RWPE2 (cell line): ENCODE data around the gene SOX6.

Experiments used
- ATAC-seq: fragments of 200-7000 bp; cut with Tn5 transposase; 3 replicates; pipeline ENCODE4 v1.9.1; 2021; ENCODE audit warnings: low read depth
- DNase-seq: peaks from one replicate; pipeline ENCODE4 v3.0.0-alpha.2; 2020; ENCODE audit warnings: low spot score
- H3K27ac ChIP-seq: fragments of 450-650 bp; 2 replicates; pipeline ENCODE4 v1.5.1; 2017; ENCODE audit warnings: mild to moderate bottlenecking; ENCODE audit not compliant: poor library complexity, severe bottlenecking
- H3K27me3 ChIP-seq: fragments of 250-450 bp; sonication (Bioruptor Pico); 2 replicates; pipeline ENCODE4 v1.5.1; 2021; ENCODE audit warnings: mild to moderate bottlenecking, moderate library complexity; ENCODE audit not compliant: insufficient read depth, poor library complexity, severe bottlenecking
- H3K36me3 ChIP-seq: fragments of 250-450 bp; sonication (Bioruptor Pico); 2 replicates; pipeline ENCODE4 v1.5.1; 2020; ENCODE audit warnings: low read depth, mild to moderate bottlenecking, moderate library complexity
- H3K4me1 ChIP-seq: fragments of 250-450 bp; sonication (Bioruptor Pico); 2 replicates; pipeline ENCODE4 v1.5.1; 2021; ENCODE audit warnings: mild to moderate bottlenecking, moderate library complexity; ENCODE audit not compliant: insufficient read depth, poor library complexity, severe bottlenecking
- H3K4me3 ChIP-seq: fragments of 250-450 bp; sonication (Bioruptor Pico); 2 replicates; pipeline ENCODE4 v1.5.1; 2021; ENCODE audit warnings: mild to moderate bottlenecking, moderate library complexity; ENCODE audit not compliant: severe bottlenecking
- H3K9me3 ChIP-seq: fragments of 250-450 bp; sonication (Bioruptor Pico); 2 replicates; pipeline ENCODE4 v1.5.1; 2021; ENCODE audit warnings: mild to moderate bottlenecking, moderate library complexity; ENCODE audit not compliant: severe bottlenecking
- TF ChIP-seq, protein P1 (sequence below): fragments of 450-650 bp; IDR thresholded peaks from one replicate; pipeline ENCODE4 v1.5.1; 2017; ENCODE audit warnings: mild to moderate bottlenecking, moderate library complexity; ENCODE audit not compliant: poor library complexity, severe bottlenecking

SOX6 gene

DNA sequence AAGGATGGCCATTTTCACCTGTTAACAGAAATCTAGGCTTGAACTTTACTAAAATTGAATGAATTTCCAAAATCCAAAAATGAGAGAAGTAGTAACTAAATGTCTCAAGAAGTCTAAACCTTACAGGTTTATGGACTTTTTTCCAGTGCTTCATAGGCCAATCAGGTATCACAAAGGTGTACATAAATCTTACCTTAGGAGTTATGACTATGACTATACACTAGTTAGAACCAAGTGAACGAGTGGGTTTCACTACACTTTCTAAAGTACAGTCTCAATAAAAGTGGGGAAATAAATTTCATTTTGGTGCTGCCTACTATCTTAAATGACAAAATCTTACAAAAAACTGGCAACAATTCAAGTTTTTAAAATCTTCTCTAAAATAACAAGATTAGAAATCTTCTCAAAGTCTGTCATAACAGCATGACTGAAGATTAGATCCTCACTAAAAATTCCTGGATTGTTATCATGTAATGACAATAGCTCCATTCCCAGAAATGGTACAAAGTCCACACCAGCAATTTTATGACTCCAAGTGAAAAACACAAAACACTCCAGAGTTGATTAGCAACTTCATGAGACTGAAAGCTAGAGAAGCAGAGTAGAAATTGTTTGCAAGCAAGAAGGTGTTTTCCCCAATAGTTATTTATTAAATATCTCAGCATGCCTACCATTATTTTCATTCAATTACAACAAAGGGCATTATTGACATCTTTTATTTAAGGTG, 20.9 kb downstream of the SOX6 start:
- Histone ChIP-seq H3K4me1 (no peaks in the 10 kb centered on the region), H3K36me3 (no peaks in the 10 kb centered on the region), H3K9me3 (no peaks in the 10 kb centered on the region), H3K27ac (no peak overlapping the region), H3K4me3 (no peak overlapping the region), H3K27me3 (no peaks in the 10 kb centered on the region)
- TF ChIP-seq, protein P1, sequence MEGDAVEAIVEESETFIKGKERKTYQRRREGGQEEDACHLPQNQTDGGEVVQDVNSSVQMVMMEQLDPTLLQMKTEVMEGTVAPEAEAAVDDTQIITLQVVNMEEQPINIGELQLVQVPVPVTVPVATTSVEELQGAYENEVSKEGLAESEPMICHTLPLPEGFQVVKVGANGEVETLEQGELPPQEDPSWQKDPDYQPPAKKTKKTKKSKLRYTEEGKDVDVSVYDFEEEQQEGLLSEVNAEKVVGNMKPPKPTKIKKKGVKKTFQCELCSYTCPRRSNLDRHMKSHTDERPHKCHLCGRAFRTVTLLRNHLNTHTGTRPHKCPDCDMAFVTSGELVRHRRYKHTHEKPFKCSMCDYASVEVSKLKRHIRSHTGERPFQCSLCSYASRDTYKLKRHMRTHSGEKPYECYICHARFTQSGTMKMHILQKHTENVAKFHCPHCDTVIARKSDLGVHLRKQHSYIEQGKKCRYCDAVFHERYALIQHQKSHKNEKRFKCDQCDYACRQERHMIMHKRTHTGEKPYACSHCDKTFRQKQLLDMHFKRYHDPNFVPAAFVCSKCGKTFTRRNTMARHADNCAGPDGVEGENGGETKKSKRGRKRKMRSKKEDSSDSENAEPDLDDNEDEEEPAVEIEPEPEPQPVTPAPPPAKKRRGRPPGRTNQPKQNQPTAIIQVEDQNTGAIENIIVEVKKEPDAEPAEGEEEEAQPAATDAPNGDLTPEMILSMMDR: no peak
- ATAC-seq (no peak), DNase-seq (no peak)

DNA sequence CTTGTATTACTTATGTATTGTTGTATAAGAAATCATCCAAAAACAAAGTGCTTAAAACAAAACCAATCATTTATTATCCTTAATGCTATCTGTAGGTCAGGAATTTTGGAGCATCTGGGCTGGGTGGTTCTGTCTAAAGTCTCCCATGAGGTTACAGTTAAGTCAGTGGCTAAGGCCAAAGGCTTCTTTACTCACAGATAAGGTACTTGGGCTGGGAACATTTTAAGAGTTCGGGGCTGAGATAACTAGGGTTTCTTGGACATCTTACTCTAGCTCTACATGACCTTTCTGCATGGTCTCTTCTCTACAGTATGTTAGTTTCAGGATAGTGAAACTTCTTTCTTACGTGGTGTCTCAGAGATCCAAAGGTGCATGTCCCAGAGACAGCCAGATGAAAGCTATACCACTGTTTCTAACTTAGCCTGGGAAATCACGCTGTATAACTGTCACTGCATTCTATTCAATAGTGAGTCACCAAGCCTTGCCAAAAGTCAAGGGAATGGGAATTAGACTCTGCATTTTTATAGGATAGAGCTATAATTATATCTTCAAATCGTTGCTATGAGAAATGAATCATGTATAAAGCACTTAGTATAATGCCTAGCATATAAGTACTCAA, 29.6 kb downstream of the SOX6 start:
- H3K36me3 ChIP-seq: no peaks in the 10 kb centered on the region
- no peak for ATAC-seq
- H3K27me3 ChIP-seq: no peaks in the 10 kb centered on the region
- no peaks in the 10 kb centered on the region for H3K9me3 ChIP-seq
- TF ChIP-seq, protein P1: no peak
- H3K27ac ChIP-seq: no peak overlapping the region
- no peak for DNase-seq
- H3K4me1 ChIP-seq: no peaks in the 10 kb centered on the region
- H3K4me3 ChIP-seq: no peak overlapping the region

DNA sequence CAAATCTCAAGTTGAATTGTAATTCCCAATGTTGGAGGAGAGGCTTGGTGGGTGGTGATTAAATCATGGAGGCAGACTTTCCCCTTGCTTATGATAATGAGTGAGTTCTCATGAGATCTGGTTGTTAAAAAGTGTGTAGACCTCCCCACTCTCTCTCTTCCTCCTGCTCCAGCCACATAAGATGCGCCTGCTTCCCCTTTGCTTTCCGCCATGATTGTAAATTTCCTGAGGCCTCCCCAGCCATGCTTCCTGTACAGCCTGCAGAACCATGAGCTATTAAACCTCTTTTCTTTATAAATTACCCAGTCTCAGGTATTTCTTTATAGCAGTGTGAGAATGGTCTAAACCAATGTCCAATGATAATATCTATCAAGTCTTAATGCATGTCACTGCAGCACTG, 34.2 kb downstream of the SOX6 start:
- no peaks in the 10 kb centered on the region for H3K4me1 ChIP-seq
- H3K9me3 ChIP-seq: no peaks in the 10 kb centered on the region
- no peak overlapping the region for H3K27ac ChIP-seq
- no peaks in the 10 kb centered on the region for H3K27me3 ChIP-seq
- DNase-seq: no peak
- no peak for ATAC-seq
- H3K4me3 ChIP-seq: no peak overlapping the region
- TF ChIP-seq, protein P1: no peak
- H3K36me3 ChIP-seq: no peaks in the 10 kb centered on the region

DNA sequence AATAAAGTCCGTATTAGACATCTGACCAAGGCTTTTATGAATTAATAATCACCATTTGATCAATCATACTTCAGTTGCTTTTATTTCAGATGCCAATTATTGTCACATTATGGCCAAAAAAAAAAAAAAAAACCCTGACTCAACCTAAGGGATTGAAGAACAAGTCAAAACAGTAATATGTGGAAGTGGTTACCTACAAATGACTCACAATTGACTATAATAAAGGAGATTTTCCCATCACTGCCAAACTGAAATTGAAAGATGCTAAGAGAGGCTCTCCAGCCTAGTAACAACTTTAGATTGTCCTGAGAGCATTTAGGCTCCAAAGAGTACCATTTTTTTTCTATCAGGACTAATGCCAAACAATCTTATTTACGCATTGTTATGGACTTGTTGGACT, 35.2 kb downstream of the SOX6 start:
- Histone ChIP-seq H3K4me1 (no peaks in the 10 kb centered on the region), H3K27ac (no peak overlapping the region), H3K27me3 (no peaks in the 10 kb centered on the region), H3K36me3 (no peaks in the 10 kb centered on the region), H3K4me3 (no peak overlapping the region), H3K9me3 (no peaks in the 10 kb centered on the region)
- ATAC-seq (peak; percentile 53; the same call in 2 of the 3 replicates), DNase-seq (no peak)
- TF ChIP-seq, protein P1: no peak

DNA sequence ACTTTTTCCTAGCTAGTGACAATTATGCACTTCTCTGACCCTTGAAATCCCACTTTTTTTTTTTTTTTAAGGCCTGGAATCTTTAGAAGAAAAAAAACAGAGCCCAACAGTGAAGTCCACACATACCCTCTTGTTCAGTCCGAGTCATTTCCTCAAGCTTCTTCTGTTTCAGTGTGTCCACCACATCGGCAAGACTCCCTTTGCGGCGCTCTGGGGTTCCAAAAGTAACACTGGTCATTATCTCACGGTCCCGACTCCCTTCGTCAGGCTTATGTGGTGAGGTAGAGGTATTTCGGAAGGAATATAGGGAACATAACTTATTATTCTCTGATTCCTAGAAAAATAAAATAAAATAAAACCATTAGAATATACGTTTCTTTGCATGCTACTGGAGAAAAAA, 38.0 kb downstream of the SOX6 start:
- no peaks in the 10 kb centered on the region for H3K9me3 ChIP-seq
- no peak for DNase-seq

More for the DNA sequence above, 38.0 kb downstream of the SOX6 start:
- Histone ChIP-seq H3K27me3 (no peaks in the 10 kb centered on the region), H3K27ac (no peak overlapping the region), H3K4me3 (no peak overlapping the region), H3K4me1 (no peaks in the 10 kb centered on the region), H3K36me3 (no peaks in the 10 kb centered on the region)
- no peak for ATAC-seq
- TF ChIP-seq, protein P1: no peak
